Measurements from ENCODE around the gene DDX53.

DDX53 gene

GRCh38 chrX:22987452-22987851 is 12.3 kb upstream of the DDX53 start:
- no peaks in the 10 kb centered on the region for H3K9me3 ChIP-seq (replicated peaks; ENCODE audit: insufficient read depth, low read length)
- no peaks in the 10 kb centered on the region for H3F3A ChIP-seq (ENCODE audit: insufficient read depth, low read length)
- H3K9me2 ChIP-seq (replicated peaks; ENCODE audit: insufficient read depth, low read length) = no peaks in the 10 kb centered on the region
- H3K27me3 ChIP-seq (replicated peaks; ENCODE audit: insufficient read depth, low read length) = no peaks in the 10 kb centered on the region
- H3K27ac ChIP-seq (ENCODE audit: low read length) = no peak overlapping the region
- no peaks in the 10 kb centered on the region for H4K20me1 ChIP-seq (ENCODE audit: insufficient read depth, low read length)
- no peak for DNase-seq
- H2AFZ ChIP-seq (ENCODE audit: low read length) = no peak overlapping the region
- no peak overlapping the region for H3K4me2 ChIP-seq (ENCODE audit: low read depth, low read length)
- no peak overlapping the region for H3K4me3 ChIP-seq (ENCODE audit: low read length)
- no peaks in the 10 kb centered on the region for H3K36me3 ChIP-seq (replicated peaks; ENCODE audit: insufficient read depth, low read length)
- H3K79me2 ChIP-seq (ENCODE audit: low read length) = no peaks in the 10 kb centered on the region
- TF ChIP-seq EZH2phosphoT487 (IDR thresholded peaks at IDR 0.05; ENCODE audit: low read length) (no peak), EZH2 (optimal IDR thresholded peaks at IDR 0.05; ENCODE audit: low read depth, low read length) (no peak)
- TF ChIP-seq, protein P1, sequence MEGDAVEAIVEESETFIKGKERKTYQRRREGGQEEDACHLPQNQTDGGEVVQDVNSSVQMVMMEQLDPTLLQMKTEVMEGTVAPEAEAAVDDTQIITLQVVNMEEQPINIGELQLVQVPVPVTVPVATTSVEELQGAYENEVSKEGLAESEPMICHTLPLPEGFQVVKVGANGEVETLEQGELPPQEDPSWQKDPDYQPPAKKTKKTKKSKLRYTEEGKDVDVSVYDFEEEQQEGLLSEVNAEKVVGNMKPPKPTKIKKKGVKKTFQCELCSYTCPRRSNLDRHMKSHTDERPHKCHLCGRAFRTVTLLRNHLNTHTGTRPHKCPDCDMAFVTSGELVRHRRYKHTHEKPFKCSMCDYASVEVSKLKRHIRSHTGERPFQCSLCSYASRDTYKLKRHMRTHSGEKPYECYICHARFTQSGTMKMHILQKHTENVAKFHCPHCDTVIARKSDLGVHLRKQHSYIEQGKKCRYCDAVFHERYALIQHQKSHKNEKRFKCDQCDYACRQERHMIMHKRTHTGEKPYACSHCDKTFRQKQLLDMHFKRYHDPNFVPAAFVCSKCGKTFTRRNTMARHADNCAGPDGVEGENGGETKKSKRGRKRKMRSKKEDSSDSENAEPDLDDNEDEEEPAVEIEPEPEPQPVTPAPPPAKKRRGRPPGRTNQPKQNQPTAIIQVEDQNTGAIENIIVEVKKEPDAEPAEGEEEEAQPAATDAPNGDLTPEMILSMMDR (IDR thresholded peaks at IDR 0.05; ENCODE audit: low read length) = no peak
- H3K9ac ChIP-seq (ENCODE audit: low read length) = no peak overlapping the region
- no peaks in the 10 kb centered on the region for H3K4me1 ChIP-seq (ENCODE audit: low read length)

- no peaks in the 10 kb centered on the region for H3K27me3 ChIP-seq (replicated peaks; ENCODE audit: insufficient read depth, low read length)
- H3F3A ChIP-seq (ENCODE audit: insufficient read depth, low read length) = no peaks in the 10 kb centered on the region
- H3K9ac ChIP-seq (ENCODE audit: low read length) = no peak overlapping the region
- DNase-seq = no peak
- no peaks in the 10 kb centered on the region for H3K36me3 ChIP-seq (replicated peaks; ENCODE audit: insufficient read depth, low read length)
- H3K79me2 ChIP-seq (ENCODE audit: low read length) = no peaks in the 10 kb centered on the region
- H3K4me2 ChIP-seq (ENCODE audit: low read depth, low read length) = no peak overlapping the region
- no peaks in the 10 kb centered on the region for H4K20me1 ChIP-seq (ENCODE audit: insufficient read depth, low read length)
- no peak overlapping the region for H3K27ac ChIP-seq (ENCODE audit: low read length)
- no peak overlapping the region for H3K4me3 ChIP-seq (ENCODE audit: low read length)
- no peaks in the 10 kb centered on the region for H3K9me2 ChIP-seq (replicated peaks; ENCODE audit: insufficient read depth, low read length)
- no peak overlapping the region for H2AFZ ChIP-seq (ENCODE audit: low read length)
- TF ChIP-seq EZH2 (optimal IDR thresholded peaks at IDR 0.05; ENCODE audit: low read depth, low read length) = no peak
- TF ChIP-seq EZH2phosphoT487 (IDR thresholded peaks at IDR 0.05; ENCODE audit: low read length) = no peak
- TF ChIP-seq, protein P1 (IDR thresholded peaks at IDR 0.05; ENCODE audit: low read length) = no peak
- H3K4me1 ChIP-seq (ENCODE audit: low read length) = no peaks in the 10 kb centered on the region
- no peaks in the 10 kb centered on the region for H3K9me3 ChIP-seq (replicated peaks; ENCODE audit: insufficient read depth, low read length)
These were observed 3.4 kb downstream of the DDX53 start for GRCh38 chrX:23003116-23003515.

GRCh38 chrX:23008431-23009099 is 8.8 kb downstream of the DDX53 start:
- peak; percentile 9 for DNase-seq
- H3K36me3 ChIP-seq (replicated peaks; ENCODE audit: insufficient read depth, low read length) = no peaks in the 10 kb centered on the region
- no peaks in the 10 kb centered on the region for H4K20me1 ChIP-seq (ENCODE audit: insufficient read depth, low read length)
- no peak overlapping the region for H3K27ac ChIP-seq (ENCODE audit: low read length)
- H2AFZ ChIP-seq (ENCODE audit: low read length) = no peak overlapping the region
- H3K9ac ChIP-seq (ENCODE audit: low read length) = no peak overlapping the region
- no peaks in the 10 kb centered on the region for H3K9me3 ChIP-seq (replicated peaks; ENCODE audit: insufficient read depth, low read length)
- no peaks in the 10 kb centered on the region for H3F3A ChIP-seq (ENCODE audit: insufficient read depth, low read length)
- H3K27me3 ChIP-seq (replicated peaks; ENCODE audit: insufficient read depth, low read length) = no peaks in the 10 kb centered on the region
- TF ChIP-seq, protein P1 (IDR thresholded peaks at IDR 0.05; ENCODE audit: low read length) = peak; percentile 28; the same call in 1 of the 2 replicates
- TF ChIP-seq EZH2phosphoT487 (IDR thresholded peaks at IDR 0.05; ENCODE audit: low read length) = no peak
- H3K4me1 ChIP-seq (ENCODE audit: low read length) = no peaks in the 10 kb centered on the region
- no peak overlapping the region for H3K4me2 ChIP-seq (ENCODE audit: low read depth, low read length)
- H3K9me2 ChIP-seq (replicated peaks; ENCODE audit: insufficient read depth, low read length) = no peaks in the 10 kb centered on the region
- H3K4me3 ChIP-seq (ENCODE audit: low read length) = no peak overlapping the region
- H3K79me2 ChIP-seq (ENCODE audit: low read length) = no peaks in the 10 kb centered on the region
